Activated CD4-positive, alpha-beta T cell treated with anti-CD3 and anti-CD28 coated beads, Interleukin-2, amount 10 ng/mL, durations not matched to agents 7 days and 5 days (primary cell): ENCODE measurements around the gene LETM1. TPM values are rescaled to one million over a fixed set of nuclear protein-coding genes. Genes with fewer than 3 reads are reported as not detected.

Experiments
- CTCF ChIA-PET: fragments of 350-600 bp; sonication (Branson Sonifier 250); formaldehyde crosslinking; loops from one replicate; lab custom pipeline; 2021; ENCODE audit warnings: antibody characterized with exemption; lab: Charles Lee
- POLR2A ChIA-PET: fragments of 350-600 bp; sonication (Branson Sonifier 250); formaldehyde crosslinking; loops from one replicate; lab custom pipeline; 2021; ENCODE audit warnings: antibody characterized with exemption; lab: Charles Lee
- DNase-seq: peaks from one replicate; pipeline ENCODE4 v3.0.0-alpha.2; 2020
- H3K27ac Mint-ChIP-seq: one replicate; pipeline ENCODE4 v1.8.0; 2021; ENCODE audit warnings: mild to moderate bottlenecking, moderate library complexity, mixed read lengths
- H3K27me3 Mint-ChIP-seq: one replicate; pipeline ENCODE4 v1.8.0; 2021; ENCODE audit warnings: mixed read lengths
- H3K36me3 Mint-ChIP-seq: one replicate; pipeline ENCODE4 v1.8.0; 2021; ENCODE audit warnings: low read depth, mixed read lengths
- H3K4me1 Mint-ChIP-seq: one replicate; pipeline ENCODE4 v1.8.0; 2021; ENCODE audit warnings: mixed read lengths
- H3K4me3 Mint-ChIP-seq: one replicate; pipeline ENCODE4 v1.8.0; 2021; ENCODE audit warnings: mild to moderate bottlenecking, moderate library complexity, mixed read lengths
- H3K9me3 Mint-ChIP-seq: one replicate; pipeline ENCODE4 v1.8.0; 2021; ENCODE audit warnings: mixed read lengths
- total RNA-seq, 2 experiments: library from RNA; stranded (reverse); gene quantifications; one replicate each; pipeline ENCODE4 v1.2.3, GENCODE V29; 2021

The LETM1 gene
- total RNA-seq, 2 experiments from 2014 or later, result 40.7 to 49.5 TPM

DNA sequence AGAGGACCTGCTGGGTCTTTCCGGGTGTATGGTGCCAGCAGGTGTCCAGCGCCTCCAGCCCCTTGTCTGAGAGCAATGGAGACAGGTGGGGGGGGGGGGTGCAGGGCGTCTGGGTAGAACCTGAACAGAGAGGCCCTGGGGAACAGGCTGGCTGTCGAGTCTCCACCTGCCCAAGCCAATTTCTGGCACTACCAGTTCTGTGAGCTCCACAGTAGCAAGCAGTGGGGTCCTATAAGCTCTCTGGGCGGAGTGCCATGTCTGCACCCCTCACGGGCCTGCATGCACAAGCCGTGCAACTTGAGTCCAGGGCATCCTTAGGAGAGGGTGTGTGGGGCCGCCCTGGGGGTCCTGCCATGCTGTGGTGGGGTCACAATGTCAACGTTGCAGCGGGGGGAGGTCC is 72.9 kb downstream of the LETM1 start:
- ChIA-PET CTCF (interaction anchor here (1.0 to 1.2 kb wide), 2 partner anchors 13 to 18 kb away, joined by 3 to 9 read pairs; no protein-coding TSS in a partner anchor), POLR2A (no interaction called here)
- Mint-ChIP-seq H3K27me3 (no peaks in the 10 kb centered on the region), H3K9me3 (no peaks in the 10 kb centered on the region), H3K4me1 (no peaks in the 10 kb centered on the region), H3K4me3 (no peak overlapping the region), H3K27ac (no peak overlapping the region), H3K36me3 (no peaks in the 10 kb centered on the region)
- no peak for DNase-seq

DNA sequence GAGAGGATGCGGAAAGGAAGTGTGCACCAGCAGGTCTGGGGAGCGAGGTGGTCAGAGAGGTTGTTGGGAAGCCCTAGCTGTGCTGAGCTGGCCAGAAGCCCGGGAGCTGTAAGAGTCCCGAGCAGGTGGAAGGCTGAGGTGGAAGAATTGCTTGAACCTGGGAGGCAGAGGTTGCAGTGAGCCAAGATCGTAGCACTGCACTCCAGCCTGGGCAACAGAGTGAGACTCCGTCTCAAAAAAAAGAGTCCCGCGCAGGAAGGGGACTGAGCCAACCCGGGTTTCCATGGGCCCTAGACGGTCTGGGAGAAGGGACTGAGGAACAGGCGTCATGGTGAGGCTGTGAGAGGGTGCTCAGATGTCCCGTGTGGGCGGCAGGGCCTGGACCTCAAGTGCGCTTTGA is 75.5 kb downstream of the LETM1 start:
- H3K27ac Mint-ChIP-seq, result peak overlapping the region; percentile 2
- H3K27me3 Mint-ChIP-seq, result no peaks in the 10 kb centered on the region
- CTCF ChIA-PET, result no interaction called here
- no peaks in the 10 kb centered on the region for H3K36me3 Mint-ChIP-seq
- no peak for DNase-seq
- H3K9me3 Mint-ChIP-seq, result no peaks in the 10 kb centered on the region
- POLR2A ChIA-PET, result no interaction called here
- H3K4me3 Mint-ChIP-seq, result no peak overlapping the region
- H3K4me1 Mint-ChIP-seq, result no peaks in the 10 kb centered on the region

DNA sequence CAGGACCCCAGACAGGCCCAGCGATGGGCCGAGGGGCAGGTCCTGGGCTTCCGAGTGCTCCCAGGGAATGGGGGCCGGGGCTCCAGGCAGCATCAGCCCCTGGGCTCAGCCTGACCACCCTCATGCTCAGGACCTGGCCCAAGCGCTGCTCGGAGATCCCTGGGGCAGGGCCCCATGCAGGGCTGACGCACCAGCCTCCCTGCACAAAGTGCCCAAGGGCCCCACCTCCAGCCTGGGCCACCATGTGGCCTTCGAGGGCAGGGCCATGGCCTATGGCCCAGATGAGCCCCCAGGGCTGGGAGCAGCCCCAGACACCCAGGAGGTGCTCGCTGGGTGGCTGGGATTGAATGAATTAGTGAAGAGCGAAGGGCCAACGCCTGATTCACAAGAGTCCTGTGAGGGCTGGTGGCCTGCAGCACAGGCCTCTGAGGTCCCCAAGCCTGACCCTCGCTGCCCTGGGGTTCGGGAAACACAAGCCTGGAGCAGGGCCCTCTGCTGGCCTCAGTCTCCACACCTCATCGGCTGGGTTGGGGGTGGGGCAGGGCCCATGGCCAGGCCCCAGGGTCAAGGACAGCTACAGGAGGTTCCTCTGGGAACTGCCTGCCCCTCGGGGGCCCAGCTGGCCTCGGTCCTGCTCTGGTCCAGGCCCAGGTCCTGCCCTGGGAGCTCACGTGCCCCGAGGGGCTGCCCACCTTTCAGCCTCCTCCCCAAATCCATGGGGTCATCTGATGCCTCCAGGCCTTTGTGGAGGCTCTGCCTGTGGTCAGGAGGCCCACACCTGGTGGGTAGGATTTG is 76.2 kb downstream of the LETM1 start:
- CTCF ChIA-PET, result interaction anchor here (1.7 kb wide), 1 partner anchor 10 kb away, joined by 3 read pairs; no protein-coding TSS in a partner anchor
- Mint-ChIP-seq H3K27me3 (no peaks in the 10 kb centered on the region), H3K4me3 (no peak overlapping the region), H3K9me3 (no peaks in the 10 kb centered on the region), H3K27ac (peak overlapping the region; percentile 2), H3K36me3 (no peaks in the 10 kb centered on the region), H3K4me1 (no peaks in the 10 kb centered on the region)
- no peak for DNase-seq
- POLR2A ChIA-PET, result no interaction called here

DNA sequence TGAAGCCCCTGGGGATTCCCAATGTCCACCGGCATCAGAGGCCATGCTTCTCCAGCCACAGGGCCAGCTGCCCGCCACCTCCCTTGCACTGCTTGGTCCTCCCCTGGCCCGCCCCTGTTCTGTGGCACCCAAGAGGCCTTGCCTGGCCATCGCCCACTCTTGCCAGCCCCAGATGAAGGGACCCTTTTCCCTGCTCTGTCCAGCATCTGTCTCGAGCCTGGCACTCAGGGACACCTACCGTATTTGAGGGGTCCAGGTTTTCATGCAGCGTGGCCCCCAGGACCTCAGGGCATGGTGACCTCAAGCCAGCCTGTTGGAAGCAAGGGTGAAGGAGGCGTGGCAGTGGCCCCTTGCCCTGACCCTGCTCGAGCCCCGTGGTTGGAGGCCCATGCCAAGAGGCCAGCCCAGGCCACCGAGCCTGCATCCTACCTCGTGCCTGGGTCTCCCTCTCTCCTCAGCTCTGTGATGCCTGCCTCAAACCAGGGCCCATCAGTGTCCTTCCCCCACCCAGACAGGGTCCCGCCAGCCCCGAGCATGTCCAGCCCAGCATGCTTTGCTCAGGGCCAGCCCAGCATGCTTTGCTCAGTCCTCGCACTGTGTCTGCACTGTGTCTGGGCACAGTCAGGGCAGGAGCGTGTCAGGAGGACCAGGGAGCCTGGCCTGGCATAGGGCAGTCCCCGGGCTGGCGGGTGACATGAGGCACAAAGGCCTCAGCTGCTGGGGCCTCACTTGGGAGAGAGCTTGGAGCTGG is 77.1 kb downstream of the LETM1 start:
- Mint-ChIP-seq H3K36me3 (no peaks in the 10 kb centered on the region), H3K27ac (no peak overlapping the region), H3K4me1 (no peaks in the 10 kb centered on the region), H3K4me3 (no peak overlapping the region), H3K9me3 (no peaks in the 10 kb centered on the region), H3K27me3 (no peaks in the 10 kb centered on the region)
- ChIA-PET POLR2A (no interaction called here), CTCF (interaction anchor here (1.7 kb wide), 1 partner anchor 9 kb away, joined by 3 read pairs; no protein-coding TSS in a partner anchor)
- DNase-seq, result no peak

DNA sequence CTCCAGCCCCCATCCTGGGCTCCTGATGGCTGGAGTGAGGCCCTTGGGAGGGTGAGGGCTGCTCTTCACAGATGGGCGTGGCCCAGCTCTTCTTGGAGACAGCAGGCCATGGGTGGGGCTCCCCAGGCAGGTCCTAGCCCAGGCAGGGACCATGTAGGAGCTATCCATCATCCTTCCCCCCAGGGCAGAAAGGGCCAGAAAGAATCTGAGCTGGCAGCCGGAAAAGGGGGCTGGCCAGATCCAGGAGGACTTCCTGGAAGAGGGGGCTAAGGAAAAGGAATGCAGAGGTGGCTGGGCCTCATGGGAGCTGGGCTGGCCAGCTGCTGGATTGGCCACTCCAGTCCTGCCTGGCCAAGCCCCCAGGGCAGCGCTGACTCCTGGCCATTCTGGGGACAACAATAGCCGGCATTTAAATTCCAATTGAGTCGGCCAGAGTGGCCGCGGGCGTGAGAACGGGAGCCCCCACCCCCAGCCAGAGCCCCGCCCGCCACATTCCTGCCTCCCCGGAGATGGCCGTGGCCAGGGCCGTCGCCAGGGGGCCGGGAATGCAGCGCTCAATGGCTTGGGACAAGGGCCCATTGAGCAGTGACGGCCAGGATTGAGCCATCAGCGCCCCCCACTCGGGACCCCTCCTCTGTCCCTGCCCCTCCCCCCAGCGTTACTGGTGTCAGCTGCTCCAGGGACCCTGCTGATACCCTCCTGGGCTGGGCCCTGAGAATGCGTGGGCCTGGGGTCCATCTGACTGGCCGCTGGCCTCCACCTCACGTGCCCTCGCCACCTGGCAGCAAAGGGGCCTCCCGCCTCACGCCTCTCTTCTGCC is 77.9 kb downstream of the LETM1 start:
- Mint-ChIP-seq H3K4me3 (no peak overlapping the region), H3K27me3 (no peaks in the 10 kb centered on the region), H3K36me3 (no peaks in the 10 kb centered on the region), H3K4me1 (no peaks in the 10 kb centered on the region), H3K9me3 (no peaks in the 10 kb centered on the region), H3K27ac (no peak overlapping the region)
- CTCF ChIA-PET, result interaction anchor here (1.1 to 1.7 kb wide), 3 partner anchors 9 to 30 kb away, joined by 3 to 5 read pairs (median 3); no protein-coding TSS in a partner anchor
- no peak for DNase-seq
- POLR2A ChIA-PET, result no interaction called here

DNA sequence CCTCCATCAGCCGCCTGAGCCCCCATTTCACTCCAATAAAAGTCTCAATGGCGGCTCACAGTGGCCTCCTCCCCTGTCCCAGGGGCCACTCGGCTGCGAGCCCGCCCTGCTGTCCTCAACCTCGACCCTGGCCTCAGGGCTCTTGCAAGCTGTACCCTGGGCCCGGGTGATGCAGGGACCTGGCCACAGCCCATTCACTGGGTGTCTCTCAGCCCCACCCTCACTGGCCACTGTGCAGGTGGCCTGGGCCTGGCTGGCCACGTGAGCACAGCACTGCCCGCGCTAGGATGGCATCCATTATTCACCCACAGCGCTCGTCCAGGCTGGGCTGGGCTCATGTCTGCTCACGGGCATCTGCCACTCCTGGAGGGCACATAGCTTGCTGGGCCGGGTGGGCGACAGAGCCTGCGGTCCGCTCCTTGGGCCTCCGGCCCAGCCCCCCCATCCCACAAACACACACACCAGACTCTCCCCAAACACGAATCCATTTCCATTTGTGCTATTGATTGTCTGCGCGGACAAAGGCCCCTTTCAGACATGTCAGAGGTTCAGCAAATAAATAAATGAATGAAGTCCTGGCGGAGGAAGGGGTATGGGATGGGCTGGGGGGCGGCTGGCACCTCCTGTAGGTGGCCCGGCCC is 79.3 kb downstream of the LETM1 start:
- CTCF ChIA-PET, result interaction anchor here (1.6 kb wide), 1 partner anchor 29 kb away, joined by 5 read pairs; no protein-coding TSS in a partner anchor
- H3K27me3 Mint-ChIP-seq, result no peaks in the 10 kb centered on the region
- DNase-seq, result no peak
- no peaks in the 10 kb centered on the region for H3K36me3 Mint-ChIP-seq
- H3K4me3 Mint-ChIP-seq, result no peak overlapping the region
- POLR2A ChIA-PET, result no interaction called here
- H3K27ac Mint-ChIP-seq, result no peak overlapping the region
- no peaks in the 10 kb centered on the region for H3K9me3 Mint-ChIP-seq
- H3K4me1 Mint-ChIP-seq, result peaks cover 2% of the 10 kb centered on the region

DNA sequence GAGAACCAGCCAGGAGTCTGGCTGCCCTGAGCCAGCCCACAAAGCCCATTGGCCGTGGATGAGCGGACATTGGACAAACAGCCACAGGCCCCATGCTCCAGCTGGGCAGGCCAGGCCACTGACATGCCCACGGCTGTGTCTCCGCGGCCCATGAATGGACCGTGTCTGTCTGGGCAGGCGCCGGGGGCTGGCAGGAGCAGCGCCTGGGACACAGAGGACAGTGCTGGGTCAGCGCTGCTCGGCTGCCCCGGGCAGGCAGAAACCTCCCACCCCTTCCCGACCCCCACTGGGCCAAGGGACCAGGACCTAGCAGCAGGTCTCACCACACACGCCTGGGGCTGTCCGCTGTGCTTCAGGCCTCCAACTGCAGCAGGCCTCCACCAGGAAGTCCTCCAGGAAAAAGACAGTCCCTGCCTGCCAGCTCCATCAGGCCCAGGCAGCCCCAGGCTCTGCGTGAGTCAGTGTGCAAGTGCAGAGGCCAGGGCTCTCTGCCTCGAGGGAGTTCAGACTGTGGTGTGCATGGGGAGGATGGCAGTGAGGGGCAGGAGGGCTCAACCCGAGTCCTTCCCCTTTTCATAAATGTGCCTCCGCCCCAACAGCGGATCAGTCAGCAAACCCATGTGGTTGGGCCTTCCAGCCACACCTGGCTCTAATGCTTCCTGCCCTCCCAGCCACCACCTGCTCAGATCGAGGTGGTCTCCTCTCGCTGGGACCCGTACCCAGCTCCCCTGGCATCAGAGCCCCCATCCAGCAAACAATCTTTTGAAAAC is 80.0 kb downstream of the LETM1 start:
- H3K4me1 Mint-ChIP-seq, result peaks cover 2% of the 10 kb centered on the region
- H3K27me3 Mint-ChIP-seq, result no peaks in the 10 kb centered on the region
- H3K36me3 Mint-ChIP-seq, result no peaks in the 10 kb centered on the region
- H3K4me3 Mint-ChIP-seq, result no peak overlapping the region
- POLR2A ChIA-PET, result no interaction called here
- H3K9me3 Mint-ChIP-seq, result no peaks in the 10 kb centered on the region
- no peak overlapping the region for H3K27ac Mint-ChIP-seq
- CTCF ChIA-PET, result no interaction called here
- DNase-seq, result no peak

DNA sequence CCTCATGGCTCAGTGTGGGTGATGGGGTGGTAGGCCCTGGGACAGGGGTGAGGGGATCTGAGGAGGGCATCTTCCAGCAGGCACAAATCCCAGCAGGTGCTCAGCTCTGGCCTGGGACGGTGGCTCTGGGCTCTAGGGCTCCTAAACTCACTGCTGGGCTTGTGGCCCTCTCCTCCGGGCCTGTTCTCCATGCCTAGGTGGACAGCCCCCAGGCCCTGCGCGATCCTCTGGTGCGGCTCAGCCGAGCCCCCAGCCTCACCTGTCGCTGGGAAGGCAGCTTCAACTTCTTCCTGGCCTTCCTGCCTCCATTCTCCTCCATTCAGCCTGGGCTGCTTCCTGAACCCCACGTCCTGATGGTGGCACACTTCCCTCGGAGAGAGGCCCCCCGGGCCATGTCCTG is 82.2 kb downstream of the LETM1 start:
- no peak overlapping the region for H3K27ac Mint-ChIP-seq
- no peaks in the 10 kb centered on the region for H3K27me3 Mint-ChIP-seq
- peaks cover 2% of the 10 kb centered on the region for H3K4me1 Mint-ChIP-seq
- no peak for DNase-seq
- ChIA-PET POLR2A (no interaction called here), CTCF (interaction anchor here (0.6 to 2.2 kb wide), 5 partner anchors 10 to 850 kb away, joined by 3 to 6 read pairs (median 3); no protein-coding TSS in a partner anchor)
- no peak overlapping the region for H3K4me3 Mint-ChIP-seq
- no peaks in the 10 kb centered on the region for H3K9me3 Mint-ChIP-seq
- H3K36me3 Mint-ChIP-seq, result no peaks in the 10 kb centered on the region

DNA sequence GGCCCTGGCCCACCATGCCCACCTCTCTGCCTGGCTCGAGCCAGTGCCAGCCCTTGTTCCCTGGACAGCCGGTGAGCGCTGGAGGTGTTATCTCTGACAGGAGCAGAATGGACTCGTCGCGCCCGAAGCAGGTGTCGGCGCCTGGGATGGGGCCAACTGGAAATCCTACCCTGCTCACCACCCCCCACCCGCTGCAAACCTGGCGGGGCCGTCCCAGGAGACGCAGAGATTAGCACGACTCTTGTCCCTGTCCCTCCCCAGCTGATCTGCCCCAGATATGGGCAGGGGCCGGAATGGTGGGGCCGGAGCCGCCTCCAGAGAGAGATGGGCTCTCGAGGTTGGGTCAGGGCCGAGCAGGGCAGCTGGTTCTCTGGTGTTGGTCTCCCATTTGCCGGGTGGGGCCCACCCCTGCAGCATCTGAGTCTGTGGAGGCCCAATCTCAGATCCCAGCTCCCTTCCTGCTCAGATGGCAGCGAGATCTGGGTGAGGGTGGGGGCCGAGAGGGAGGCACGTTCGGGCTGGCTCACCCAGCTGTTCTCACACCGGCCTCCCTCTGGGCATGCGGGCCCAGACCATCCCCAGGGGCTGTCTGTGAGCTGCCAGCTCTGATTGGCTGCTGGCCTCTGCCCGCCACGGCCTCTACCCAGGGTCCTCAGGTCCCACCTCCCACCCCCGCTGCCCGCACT is 83.0 kb downstream of the LETM1 start:
- ChIA-PET CTCF (interaction anchor here (1.1 to 2.2 kb wide), 3 partner anchors 9 to 13 kb away, joined by 3 to 6 read pairs (median 4); no protein-coding TSS in a partner anchor), POLR2A (no interaction called here)
- H3K27ac Mint-ChIP-seq, result no peak overlapping the region
- no peak for DNase-seq
- H3K4me1 Mint-ChIP-seq, result peaks cover 2% of the 10 kb centered on the region
- H3K4me3 Mint-ChIP-seq, result no peak overlapping the region
- H3K27me3 Mint-ChIP-seq, result peaks cover 5% of the 10 kb centered on the region
- H3K36me3 Mint-ChIP-seq, result no peaks in the 10 kb centered on the region
- no peaks in the 10 kb centered on the region for H3K9me3 Mint-ChIP-seq

DNA sequence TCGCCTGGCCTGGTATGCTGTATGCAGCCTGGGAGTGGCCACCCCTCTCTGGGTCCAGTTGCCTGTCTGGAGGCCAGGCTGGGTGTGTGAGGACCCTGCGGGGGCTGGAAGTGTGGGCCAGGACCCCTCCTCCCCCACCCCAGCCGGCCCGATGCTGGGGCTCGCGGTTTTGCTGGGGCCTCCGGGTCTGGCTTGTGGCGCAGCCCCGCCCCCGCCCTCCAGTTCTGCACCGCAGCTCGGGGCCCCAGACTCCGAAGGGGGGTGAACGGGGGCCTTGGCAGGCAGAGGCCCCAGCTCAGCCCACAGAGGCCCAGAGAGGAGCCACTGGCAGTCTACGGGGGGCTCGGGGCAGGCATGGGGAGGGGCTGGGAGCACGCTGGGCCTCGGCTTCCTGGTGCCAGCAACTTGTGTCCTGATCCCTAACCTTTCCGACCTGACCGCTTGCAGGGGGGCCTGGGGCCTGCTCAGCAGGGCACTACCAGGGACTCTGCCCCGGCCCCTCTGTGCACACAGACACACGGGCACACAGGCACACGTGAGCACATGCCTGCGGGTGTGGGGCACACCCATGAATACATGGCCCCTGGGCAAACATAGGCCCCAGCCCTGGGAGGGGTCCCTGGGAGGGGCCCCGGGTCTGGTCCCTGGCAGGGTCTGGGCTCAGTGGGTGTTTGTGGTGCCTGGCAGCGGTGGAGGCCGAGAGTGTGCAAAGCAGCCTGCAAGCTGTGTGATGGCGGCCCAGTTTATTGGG is 84.2 kb downstream of the LETM1 start:
- no peak for DNase-seq
- no peaks in the 10 kb centered on the region for H3K36me3 Mint-ChIP-seq
- peaks cover 8% of the 10 kb centered on the region for H3K27me3 Mint-ChIP-seq
- ChIA-PET POLR2A (no interaction called here), CTCF (no interaction called here)
- H3K9me3 Mint-ChIP-seq, result no peaks in the 10 kb centered on the region
- no peak overlapping the region for H3K4me3 Mint-ChIP-seq
- H3K4me1 Mint-ChIP-seq, result peaks cover 2% of the 10 kb centered on the region
- no peak overlapping the region for H3K27ac Mint-ChIP-seq

DNA sequence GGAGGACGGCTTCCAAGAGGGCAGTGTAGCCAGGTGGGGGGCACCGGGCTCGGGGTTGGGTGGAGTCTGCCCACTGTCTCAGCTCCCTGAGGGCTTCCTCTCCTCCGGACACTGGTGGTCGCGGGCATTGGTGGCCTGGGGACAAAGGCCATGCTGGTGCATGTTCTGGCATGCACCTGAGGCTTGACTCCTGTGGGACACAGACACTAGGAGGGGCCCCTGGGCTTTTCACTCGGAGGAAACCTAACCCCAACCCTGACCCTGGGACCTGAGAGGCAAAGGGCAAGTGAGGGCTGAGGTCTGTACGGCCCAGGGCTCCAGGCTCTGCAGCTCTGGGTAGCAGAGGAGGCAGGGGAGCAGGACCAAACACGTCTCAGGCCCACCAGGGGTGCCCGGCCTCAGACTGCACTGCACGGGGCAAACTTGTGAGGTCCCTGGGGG is 85.1 kb downstream of the LETM1 start:
- CTCF ChIA-PET, result no interaction called here
- H3K9me3 Mint-ChIP-seq, result no peaks in the 10 kb centered on the region
- no peaks in the 10 kb centered on the region for H3K36me3 Mint-ChIP-seq
- peaks cover 2% of the 10 kb centered on the region for H3K4me1 Mint-ChIP-seq
- peaks cover 8% of the 10 kb centered on the region for H3K27me3 Mint-ChIP-seq
- no peak overlapping the region for H3K4me3 Mint-ChIP-seq
- H3K27ac Mint-ChIP-seq, result no peak overlapping the region
- POLR2A ChIA-PET, result no interaction called here
- DNase-seq, result no peak
